Sigmoid colon (tissue), 4 donors: Measurements from ENCODE around the gene HS3ST6.

Source experiments
- CTCF ChIP-seq, 4 experiments: fragments of 450-650 bp in 3 of 4; fragments of 200-600 bp in 1 of 4; IDR thresholded peaks; one replicate each; pipeline ENCODE4 v1.5.1; 2016 to 2019; ENCODE audit warnings: antibody characterized with exemption in 4 of 4, mild to moderate bottlenecking in 3 of 4, moderate library complexity in 2 of 4
- POLR2A ChIP-seq, 2 donors: fragments of 450-650 bp; IDR thresholded peaks; one replicate each; pipeline ENCODE4 v1.6.1; 2016; ENCODE audit warnings: antibody characterized with exemption in 2 of 2, mild to moderate bottlenecking in 2 of 2, moderate library complexity in 2 of 2
- POLR2AphosphoS5 ChIP-seq, 4 donors: sonication (generic); formaldehyde crosslinking; IDR thresholded peaks; one replicate each; pipeline ENCODE4 v1.6.1; 2017; ENCODE audit warnings: antibody characterized with exemption in 4 of 4

- TF ChIP-seq POLR2AphosphoS5 (IDR thresholded peaks at IDR 0.05) (no peak), CTCF (IDR thresholded peaks at IDR 0.05) (no peak), POLR2A (IDR thresholded peaks at IDR 0.05) (no peak)
Observed at GRCh38 chr16:1903845-1904840, 14.1 kb downstream of the HS3ST6 start.
